Testis (tissue), 3 donors: ENCODE measurements around the gene NR4A3. TPM values are rescaled to one million over a fixed set of nuclear protein-coding genes. Genes with fewer than 3 reads are reported as not detected.
"Not testable (repeated sequence)": the region's sequence is repeated elsewhere in the genome, so short reads cannot be mapped to it uniquely, and the experiment has no call there.

ENCODE experiments used
- DNase-seq: peaks from one replicate; pipeline ENCODE4 v3.0.0-alpha.2; 2019
- H3K27ac ChIP-seq, 2 donors: fragments of 200-600 bp; sonication (generic); one replicate each; pipeline ENCODE4 v1.5.1; 2019
- H3K27me3 ChIP-seq: fragments of 200-600 bp; sonication (generic); one replicate; pipeline ENCODE4 v1.5.1; 2019
- H3K36me3 ChIP-seq: fragments of 200-600 bp; sonication (generic); one replicate; pipeline ENCODE4 v1.5.1; 2017; ENCODE audit warnings: low read depth; ENCODE audit errors: missing control alignments
- H3K4me1 ChIP-seq: fragments of 200-600 bp; sonication (generic); one replicate; pipeline ENCODE4 v1.5.1; 2019
- H3K4me3 ChIP-seq, 2 donors: fragments of 200-600 bp; sonication (generic); one replicate each; pipeline ENCODE4 v1.5.1; 2017 to 2019
- H3K9me3 ChIP-seq: fragments of 200-600 bp; sonication (generic); one replicate; pipeline ENCODE4 v1.5.1; 2017
- CTCF ChIP-seq, 3 experiments: fragments of 450-650 bp in 2 of 3; fragments of 200-600 bp in 1 of 3; sonication (generic) in 1 of 3; IDR thresholded peaks; one replicate each; pipeline ENCODE4 v1.5.1; 2016 to 2019; ENCODE audit warnings: antibody characterized with exemption in 3 of 3, mild to moderate bottlenecking in 2 of 3, moderate library complexity in 1 of 3
- POLR2A ChIP-seq: fragments of 450-650 bp; IDR thresholded peaks from one replicate; pipeline ENCODE4 v1.6.1; 2017; ENCODE audit warnings: antibody characterized with exemption, mild to moderate bottlenecking, moderate library complexity
- whole genome bisulfite sequencing, 2 donors: methylation state at CpG; one replicate each; pipeline ENCODE4 v1.1.5; 2018; 5-methylcytosine and 5-hydroxymethylcytosine counted together
- intact Hi-C: fragments of 100-400 bp; cut with DNase I; formaldehyde crosslinking; loops from one replicate; pipeline ENCODE4 v1.15.1; 2023; ENCODE audit warnings: low total_unique reads
- polyA plus RNA-seq: library from polyadenylated mRNA; stranded (reverse); fragments of 350-450 nt; fragmentation: Illumina TruSeq; extraction: RNeasy Lipid Tissue Mini Kit (QIAGEN cat#74804); gene quantifications from one replicate; pipeline ENCODE4 v1.2.3, GENCODE V29; 2014; ENCODE audit warnings: low read depth, low replicate concordance; ENCODE audit not compliant: insufficient read depth
- total RNA-seq, 2 donors: library from RNA; depleted of rRNA; stranded (reverse); fragments of >200 nt; gene quantifications; one replicate each; pipeline ENCODE4 v1.2.3, GENCODE V29; 2016

Gene NR4A3
- total and polyA plus RNA-seq, 3 donors from 2014 or later = 1.7 to 3.0 (median 2.5) TPM

DNA sequence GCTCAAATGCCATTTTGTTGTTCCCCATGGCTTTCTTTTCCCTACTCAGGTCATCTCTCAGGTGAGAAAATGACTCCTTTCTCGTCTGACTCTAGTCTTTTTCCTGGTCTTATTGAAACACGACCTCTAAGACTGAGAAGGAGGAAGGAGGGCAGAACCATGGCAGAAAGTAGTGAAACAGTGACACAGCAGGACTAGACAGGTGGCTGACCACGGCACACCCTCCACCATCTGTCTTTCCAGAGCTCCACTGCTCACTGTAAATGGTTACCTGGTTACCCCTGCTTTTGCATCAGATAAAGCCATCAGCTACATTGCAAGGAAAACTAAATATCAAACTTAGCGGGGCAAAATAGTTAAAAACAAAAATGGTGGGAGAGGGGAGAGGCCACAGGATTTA, 30.9 kb downstream of the NR4A3 start:
- Histone ChIP-seq H3K27ac (no peak overlapping the region), H3K4me1 (no peaks in the 10 kb centered on the region), H3K36me3 (no peaks in the 10 kb centered on the region), H3K4me3 (no peak overlapping the region), H3K27me3 (no peaks in the 10 kb centered on the region), H3K9me3 (no peaks in the 10 kb centered on the region)
- WGBS, 2 donors = 88 to 93% methylated on average over 4 of the region's 4 CpGs
- DNase-seq = no peak
- intact Hi-C loops = no loop called here
- TF ChIP-seq CTCF (IDR thresholded peaks at IDR 0.05) = no peak
- TF ChIP-seq POLR2A = no peak

DNA sequence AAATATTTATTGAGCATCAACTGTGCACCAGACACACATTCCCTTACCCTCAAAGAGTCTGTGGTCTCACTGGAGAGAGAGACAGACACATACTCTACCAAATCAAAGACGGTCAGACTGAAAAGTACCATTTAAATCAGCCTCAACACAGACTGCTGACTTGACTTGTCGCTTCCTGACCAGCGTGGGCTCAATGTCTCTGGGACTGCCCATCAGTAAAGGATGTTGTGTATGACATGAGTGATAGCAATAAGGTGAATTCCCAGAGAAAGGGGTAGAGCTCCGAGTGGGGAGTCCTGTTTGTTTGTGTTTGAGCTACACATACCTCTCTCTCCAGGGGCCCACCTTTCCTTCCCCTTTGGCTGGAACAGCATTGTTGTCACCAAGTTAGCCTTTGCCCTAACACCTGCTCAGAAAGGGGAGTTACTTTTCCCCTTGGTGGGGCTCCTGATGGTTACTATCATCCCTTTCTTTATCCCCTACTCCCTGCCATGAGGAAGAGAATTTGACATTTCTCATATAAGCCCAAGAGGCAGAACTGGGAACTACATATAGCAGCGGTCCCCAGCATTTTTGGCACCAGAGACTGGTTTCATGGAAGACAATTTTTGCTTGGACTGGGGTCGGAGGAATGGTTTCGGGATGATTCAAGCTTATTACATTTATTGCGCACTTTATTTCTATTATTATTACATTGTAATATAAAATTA, 33.9 kb downstream of the NR4A3 start:
- Histone ChIP-seq H3K27ac (no peak overlapping the region), H3K36me3 (no peaks in the 10 kb centered on the region), H3K9me3 (no peaks in the 10 kb centered on the region), H3K27me3 (no peaks in the 10 kb centered on the region), H3K4me1 (no peaks in the 10 kb centered on the region), H3K4me3 (no peak overlapping the region)
- DNase-seq = no peak
- WGBS, 2 donors = 90 to 92% methylated on average over 8 of the region's 8 CpGs
- intact Hi-C loops = no loop called here
- TF ChIP-seq POLR2A (no peak), CTCF (IDR thresholded peaks at IDR 0.05) (no peak)

DNA sequence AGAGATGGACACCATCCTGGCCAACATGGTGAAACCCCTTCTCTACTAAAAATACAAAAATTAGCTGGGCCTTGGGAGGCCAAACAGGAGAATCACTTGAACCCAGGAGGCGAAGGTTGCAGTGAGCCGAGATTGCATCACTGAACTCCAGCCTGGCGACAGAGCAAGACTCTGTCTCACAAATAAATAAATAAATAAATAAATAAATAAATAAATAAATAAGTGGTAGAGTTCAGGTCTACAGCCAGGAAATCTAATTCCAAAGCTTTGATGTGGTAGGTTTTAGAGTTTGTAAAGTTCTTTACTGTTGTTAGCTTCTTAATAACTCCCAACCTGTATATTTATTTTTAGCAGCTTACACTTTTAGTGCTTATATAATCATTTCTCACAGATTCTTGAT, 35.9 kb downstream of the NR4A3 start:
- H3K27me3 ChIP-seq, H3K27ac ChIP-seq, H3K9me3 ChIP-seq, DNase-seq, H3K36me3 ChIP-seq, H3K4me1 ChIP-seq, H3K4me3 ChIP-seq, intact Hi-C loops: not testable (repeated sequence)
- 95 to 100% methylated on average over 3 of the region's 3 CpGs for WGBS, 2 donors

DNA sequence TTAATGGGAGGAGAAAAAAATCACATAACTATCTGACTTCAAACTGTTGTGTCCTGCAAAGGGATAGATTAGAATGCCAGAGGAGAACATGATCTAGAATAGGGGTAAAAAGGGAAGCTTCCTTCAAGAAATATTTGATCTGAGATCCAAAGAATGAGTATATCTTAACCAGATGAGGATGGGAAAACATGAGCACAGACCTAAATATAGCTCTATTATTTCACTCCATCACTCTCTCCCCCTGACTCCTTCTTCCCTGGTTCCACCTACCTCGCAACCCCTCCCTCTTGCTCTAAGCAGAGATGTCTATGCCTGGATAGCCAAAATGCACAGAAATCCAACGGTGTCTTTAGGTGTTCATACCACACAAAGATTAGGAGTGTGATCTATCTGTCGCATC, 36.4 kb downstream of the NR4A3 start:
- H3K27ac ChIP-seq = no peak overlapping the region
- H3K4me1 ChIP-seq = no peaks in the 10 kb centered on the region
- H3K27me3 ChIP-seq = no peaks in the 10 kb centered on the region
- no peak overlapping the region for H3K4me3 ChIP-seq
- intact Hi-C loops = no loop called here
- 97% methylated on average over 3 of the region's 3 CpGs for WGBS, 2 donors
- TF ChIP-seq POLR2A = no peak
- TF ChIP-seq CTCF (IDR thresholded peaks at IDR 0.05) = no peak
- H3K36me3 ChIP-seq = no peaks in the 10 kb centered on the region
- H3K9me3 ChIP-seq = no peaks in the 10 kb centered on the region
- no peak for DNase-seq

DNA sequence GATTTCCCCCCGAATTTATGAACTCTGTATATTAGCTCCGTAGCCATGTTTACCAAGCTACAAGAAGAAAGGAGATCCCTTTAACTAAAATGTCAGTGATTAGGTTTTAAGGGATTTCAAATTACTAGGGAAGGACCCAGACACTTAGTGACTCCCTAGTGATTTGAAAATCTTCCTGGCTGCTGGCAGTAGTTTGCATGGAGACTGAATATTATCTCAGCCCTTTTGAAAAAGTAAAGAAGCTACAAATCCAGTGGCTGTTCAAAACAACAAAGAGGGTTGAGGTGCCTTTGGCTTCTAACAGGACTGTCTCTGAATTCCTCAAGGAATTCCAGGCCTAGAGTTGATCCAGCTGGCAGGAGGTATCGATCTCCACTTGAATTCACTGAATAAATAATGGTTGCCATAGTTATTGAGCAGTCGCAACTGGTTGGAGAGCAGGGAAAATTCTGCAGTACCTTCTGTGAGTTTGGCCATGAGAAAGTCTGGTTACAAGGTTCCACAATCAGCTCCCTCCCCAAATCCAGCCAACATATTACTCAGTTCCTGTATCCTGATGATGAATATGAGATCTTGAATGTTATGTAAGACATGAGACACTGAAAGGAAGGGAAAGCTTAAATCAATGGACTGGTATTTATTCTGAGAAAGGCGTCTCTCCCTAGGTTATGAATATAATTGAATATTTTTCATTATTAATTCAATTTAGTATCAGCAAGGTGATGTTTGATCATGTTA, 37.7 kb downstream of the NR4A3 start:
- Histone ChIP-seq H3K9me3 (no peaks in the 10 kb centered on the region), H3K36me3 (no peaks in the 10 kb centered on the region), H3K27ac (no peak overlapping the region), H3K27me3 (no peaks in the 10 kb centered on the region), H3K4me1 (no peaks in the 10 kb centered on the region), H3K4me3 (no peak overlapping the region)
- DNase-seq = no peak
- 67 to 70% methylated on average over 5 of the region's 5 CpGs for WGBS, 2 donors
- TF ChIP-seq CTCF (IDR thresholded peaks at IDR 0.05) (no peak), POLR2A (no peak)
- intact Hi-C loops = no loop called here
